Astrocyte of the spinal cord (primary cell): ENCODE measurements around the gene LGI4.

Source experiments
- DNase-seq: peaks from one replicate; pipeline ENCODE4 v3.0.0; 2011; ENCODE audit warnings: low read depth, low spot score
- H3K4me3 ChIP-seq: 2 replicates; pipeline ENCODE4 v1.5.1; 2011; ENCODE audit warnings: low read depth, mild to moderate bottlenecking, low read length, moderate library complexity
- in situ Hi-C: cut with HindIII; loops from 2 replicates; pipeline ENCODE4 v1.10.0; 2017; ENCODE audit warnings: low sequenced_read_pairs
- TF ChIP-seq, protein P1 (sequence below): IDR thresholded peaks from 2 replicates; pipeline ENCODE4 v1.5.1; 2012; ENCODE audit warnings: low read depth, mild to moderate bottlenecking, low read length, inconsistent platforms

LGI4 gene

DNA sequence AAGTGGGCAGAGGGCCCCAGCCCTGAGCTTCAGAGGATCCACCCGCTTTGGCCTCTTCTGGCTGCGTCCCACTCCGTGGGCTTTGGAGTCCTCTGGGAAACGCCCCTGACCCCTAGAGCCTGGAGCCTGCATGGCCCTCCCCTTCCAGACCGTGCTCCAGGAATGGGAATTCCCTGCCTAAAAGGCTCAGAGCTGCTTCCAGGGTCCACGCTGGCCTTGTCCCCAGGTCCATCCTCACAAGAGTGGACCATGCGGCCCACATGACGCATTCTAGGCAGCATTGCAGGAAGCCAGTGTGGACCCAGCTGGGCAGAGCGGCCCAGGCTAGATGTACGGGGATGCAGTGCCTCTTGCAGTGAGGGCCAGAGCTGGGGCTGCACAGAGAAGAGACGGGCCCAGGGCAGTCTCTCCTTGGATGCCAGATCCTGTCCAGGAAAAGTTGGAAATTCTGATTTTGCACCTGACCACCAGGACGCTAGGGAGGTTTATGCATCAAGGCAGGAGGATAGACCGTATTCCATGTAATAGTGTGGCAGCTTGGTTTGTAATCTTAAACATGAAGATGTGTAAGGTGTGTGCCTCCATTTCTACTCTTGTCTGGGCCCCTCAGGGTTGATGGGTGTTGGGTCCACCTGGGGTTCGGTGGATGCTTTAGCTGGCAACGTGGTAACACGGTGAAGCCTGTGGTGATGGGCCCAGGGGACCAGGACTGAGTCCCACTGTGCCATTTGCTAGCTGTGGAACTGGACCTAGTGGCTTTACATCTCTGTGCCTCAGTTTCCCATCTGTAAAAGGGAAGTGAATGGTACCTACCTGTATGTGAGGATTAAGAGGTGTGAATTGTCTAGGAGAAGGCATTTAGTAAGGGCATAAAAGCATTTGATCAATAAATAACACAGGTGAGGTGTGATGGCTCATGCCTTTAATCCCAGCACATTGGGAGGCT lies 34.0 kb downstream of the LGI4 start:
- in situ Hi-C loops: no loop called here

DNA sequence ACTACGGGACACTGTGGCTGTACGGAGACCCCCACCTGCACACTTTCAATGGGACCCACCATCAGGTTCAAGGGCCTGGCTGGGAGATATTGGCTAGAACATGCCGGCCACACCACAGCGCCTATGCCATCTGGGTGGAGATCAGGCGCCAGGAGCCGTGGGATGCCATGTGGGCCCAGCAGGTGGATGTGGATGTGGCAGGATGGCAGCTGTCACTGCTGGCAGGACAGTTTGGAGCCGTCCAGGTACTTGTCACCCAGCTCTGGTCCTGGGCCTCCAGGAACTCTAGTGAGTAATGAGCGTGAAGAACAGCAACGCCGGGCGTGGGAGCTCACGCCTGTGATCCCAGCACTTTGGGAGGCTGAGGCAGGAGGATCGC lies 35.0 kb downstream of the LGI4 start:
- TF ChIP-seq, protein P1, sequence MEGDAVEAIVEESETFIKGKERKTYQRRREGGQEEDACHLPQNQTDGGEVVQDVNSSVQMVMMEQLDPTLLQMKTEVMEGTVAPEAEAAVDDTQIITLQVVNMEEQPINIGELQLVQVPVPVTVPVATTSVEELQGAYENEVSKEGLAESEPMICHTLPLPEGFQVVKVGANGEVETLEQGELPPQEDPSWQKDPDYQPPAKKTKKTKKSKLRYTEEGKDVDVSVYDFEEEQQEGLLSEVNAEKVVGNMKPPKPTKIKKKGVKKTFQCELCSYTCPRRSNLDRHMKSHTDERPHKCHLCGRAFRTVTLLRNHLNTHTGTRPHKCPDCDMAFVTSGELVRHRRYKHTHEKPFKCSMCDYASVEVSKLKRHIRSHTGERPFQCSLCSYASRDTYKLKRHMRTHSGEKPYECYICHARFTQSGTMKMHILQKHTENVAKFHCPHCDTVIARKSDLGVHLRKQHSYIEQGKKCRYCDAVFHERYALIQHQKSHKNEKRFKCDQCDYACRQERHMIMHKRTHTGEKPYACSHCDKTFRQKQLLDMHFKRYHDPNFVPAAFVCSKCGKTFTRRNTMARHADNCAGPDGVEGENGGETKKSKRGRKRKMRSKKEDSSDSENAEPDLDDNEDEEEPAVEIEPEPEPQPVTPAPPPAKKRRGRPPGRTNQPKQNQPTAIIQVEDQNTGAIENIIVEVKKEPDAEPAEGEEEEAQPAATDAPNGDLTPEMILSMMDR: no peak
- in situ Hi-C loops: no loop called here
- DNase-seq: no peak
- H3K4me3 ChIP-seq: no peak overlapping the region

More for the DNA sequence above, 34.0 kb downstream of the LGI4 start:
- TF ChIP-seq, protein P1: no peak
- no peak overlapping the region for H3K4me3 ChIP-seq
- no peak for DNase-seq

DNA sequence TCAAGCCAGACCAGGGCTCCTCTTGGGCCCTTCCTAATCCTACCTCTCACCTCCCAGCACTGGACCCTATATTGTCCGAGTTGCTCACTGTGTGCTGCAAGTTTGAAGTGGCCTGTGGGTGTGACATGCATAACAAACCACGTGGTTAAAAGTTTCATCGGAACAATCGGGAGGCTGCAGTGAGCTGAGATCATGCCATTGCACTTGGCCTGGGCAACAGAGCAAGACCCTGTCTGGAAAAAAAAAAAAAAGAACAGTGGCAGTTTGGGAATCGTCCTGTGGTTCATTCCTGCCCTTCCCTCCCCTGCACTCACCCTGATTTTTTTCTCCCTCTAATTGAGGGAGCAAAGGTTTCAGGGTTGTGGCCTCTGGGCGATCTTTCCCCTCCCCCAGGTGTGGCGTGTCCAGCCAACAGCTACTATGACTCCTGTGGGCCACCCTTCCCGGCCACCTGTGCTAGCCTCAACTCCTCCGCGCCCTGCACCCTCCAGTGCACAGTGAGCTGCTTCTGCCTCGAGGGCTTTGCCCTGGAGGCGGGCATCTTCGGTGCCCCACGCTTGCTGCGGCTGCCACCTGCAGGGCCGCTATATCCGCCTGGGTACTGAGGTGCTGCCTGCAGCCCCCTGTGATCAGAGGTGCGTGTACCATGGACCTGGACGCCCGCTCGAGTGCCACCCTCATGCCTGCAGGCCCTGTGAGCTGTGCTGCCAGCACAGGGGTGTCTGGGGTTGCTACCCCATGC lies 35.5 kb downstream of the LGI4 start:
- in situ Hi-C loops: no loop called here
- TF ChIP-seq, protein P1: no peak
- DNase-seq: no peak
- no peak overlapping the region for H3K4me3 ChIP-seq

DNA sequence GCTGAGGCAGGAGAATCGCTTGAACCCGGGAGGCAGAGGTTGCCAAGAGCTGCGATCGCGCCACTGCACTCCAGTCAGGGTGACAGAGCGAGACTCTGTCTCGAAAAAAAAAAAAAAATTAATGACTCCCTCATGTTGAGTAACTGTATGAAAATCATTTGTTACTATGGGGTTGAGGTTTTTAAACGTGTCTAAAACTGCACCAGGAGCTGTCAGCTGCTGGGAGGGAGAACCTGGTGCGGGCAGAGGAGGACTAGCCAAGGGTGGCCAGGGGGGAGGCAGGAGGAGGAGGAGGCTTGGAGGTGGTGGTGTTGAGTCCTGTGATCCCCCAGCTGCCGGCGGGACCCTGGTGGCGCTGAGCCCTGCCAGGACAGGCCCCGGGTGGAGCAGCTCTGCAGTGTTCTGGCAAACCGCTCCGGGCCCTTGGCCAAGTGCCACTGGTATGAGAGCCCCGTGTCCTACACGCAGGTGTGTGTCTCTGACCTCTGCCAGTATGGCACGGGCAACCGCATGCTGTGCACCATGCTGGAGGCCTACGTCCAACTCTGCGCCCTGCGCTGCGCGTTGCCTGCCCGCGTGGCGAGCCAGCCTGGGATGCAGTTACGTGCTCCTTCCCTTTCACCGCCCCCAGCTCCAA lies 36.3 kb downstream of the LGI4 start:
- TF ChIP-seq, protein P1: no peak
- H3K4me3 ChIP-seq: no peak overlapping the region
- no peak for DNase-seq
- in situ Hi-C loops: no loop called here

DNA sequence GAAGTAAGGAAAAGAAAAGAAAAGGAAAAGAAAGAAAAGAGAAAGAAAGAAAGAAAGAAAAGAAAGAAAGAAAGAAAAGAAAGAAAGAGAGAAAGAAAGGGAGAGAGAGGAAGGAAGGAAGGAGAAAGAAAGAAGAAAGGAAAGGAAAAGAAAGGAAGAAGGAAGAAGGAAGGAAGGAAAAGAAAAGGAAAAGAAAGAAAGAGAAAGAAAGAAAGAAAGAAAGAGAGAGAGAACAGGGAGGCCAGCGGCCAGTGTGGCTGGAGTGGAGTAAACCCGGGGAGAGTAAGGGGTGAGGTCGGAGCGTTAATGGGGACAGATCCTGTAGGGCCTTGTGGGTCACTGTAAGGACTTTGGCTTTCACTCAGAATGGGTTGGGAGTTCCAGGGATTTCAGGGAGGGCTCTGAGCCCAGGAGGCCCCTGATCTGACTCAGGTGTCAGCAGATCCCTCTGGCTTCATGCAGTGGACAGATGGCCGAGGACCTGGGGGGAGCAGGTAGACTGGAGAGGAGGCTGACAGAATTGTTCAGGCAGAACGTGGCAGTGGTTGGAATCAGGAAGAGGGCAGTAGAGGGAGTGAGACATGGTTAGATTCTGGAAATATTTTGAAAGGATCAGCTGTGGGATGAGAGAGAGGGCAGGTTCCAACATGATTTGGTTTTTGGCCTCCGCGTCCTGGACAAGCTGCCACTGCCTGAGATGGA lies 39.0 kb downstream of the LGI4 start:
- in situ Hi-C loops: no loop called here
- no peak overlapping the region for H3K4me3 ChIP-seq
- TF ChIP-seq, protein P1: no peak
- DNase-seq: no peak

DNA sequence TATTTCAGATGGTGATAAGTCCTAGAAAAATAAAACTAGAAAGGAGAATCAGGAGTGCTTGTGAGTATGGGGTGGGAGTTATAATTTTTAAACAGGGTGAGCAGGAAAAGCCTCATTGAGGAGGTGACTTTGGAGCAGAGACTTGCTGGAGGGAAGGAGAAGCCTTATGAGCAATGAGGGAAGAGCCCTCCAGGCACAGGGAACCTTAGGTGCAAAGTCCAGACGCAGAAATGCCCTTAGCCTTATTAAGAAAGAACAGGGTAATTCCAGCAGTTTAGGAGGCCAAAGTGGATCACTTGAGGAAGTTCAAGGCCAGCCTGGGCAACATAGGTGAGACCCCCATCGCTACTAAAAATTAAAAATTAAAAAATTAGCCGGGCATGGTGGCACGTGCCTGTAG lies 40.2 kb downstream of the LGI4 start:
- in situ Hi-C loops: no loop called here
- no peak for DNase-seq
- TF ChIP-seq, protein P1: no peak

More for the DNA sequence above, 40.2 kb downstream of the LGI4 start:
- H3K4me3 ChIP-seq: no peak overlapping the region
